Activated naive CD8-positive, alpha-beta T cell (primary cell): ENCODE measurements around the gene ESPNL.

Experiments used
- H3K27ac Mint-ChIP-seq: one replicate; pipeline ENCODE4 v1.8.0; 2021; ENCODE audit warnings: mixed read lengths
- H3K27me3 Mint-ChIP-seq: one replicate; pipeline ENCODE4 v1.8.0; 2021; ENCODE audit warnings: mixed read lengths
- H3K36me3 Mint-ChIP-seq: one replicate; pipeline ENCODE4 v1.8.0; 2021; ENCODE audit warnings: mixed read lengths
- H3K4me1 Mint-ChIP-seq: one replicate; pipeline ENCODE4 v1.8.0; 2021; ENCODE audit warnings: low read depth, mixed read lengths
- H3K4me3 Mint-ChIP-seq: one replicate; pipeline ENCODE4 v1.8.0; 2021; ENCODE audit warnings: mild to moderate bottlenecking, mixed read lengths
- H3K9me3 Mint-ChIP-seq: one replicate; pipeline ENCODE4 v1.8.0; 2021; ENCODE audit warnings: low read depth, mixed read lengths

Gene ESPNL

DNA sequence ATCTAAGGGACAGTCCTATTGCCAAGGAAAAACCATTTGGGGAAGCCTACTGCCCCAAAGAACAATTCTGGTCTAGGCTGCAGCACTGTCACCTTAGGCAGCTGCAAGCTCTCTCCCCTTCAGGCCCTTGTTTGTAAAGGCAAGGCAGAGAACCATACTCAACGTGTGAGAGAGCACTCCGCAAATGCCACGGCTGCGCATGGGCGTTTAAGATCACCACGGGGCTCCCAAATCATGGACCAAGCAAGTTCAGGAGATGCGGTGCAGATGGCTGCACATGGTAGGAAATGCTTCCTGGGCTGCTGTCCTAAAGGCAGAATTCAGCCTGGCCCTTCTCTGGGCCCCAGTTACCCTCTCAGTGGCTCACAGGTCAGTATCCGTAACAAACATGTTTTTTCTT lies 74.2 kb downstream of the ESPNL start:
- Mint-ChIP-seq H3K27me3 (no peaks in the 10 kb centered on the region), H3K36me3 (peaks cover 4% of the 10 kb centered on the region), H3K9me3 (no peaks in the 10 kb centered on the region), H3K27ac (no peak overlapping the region), H3K4me3 (no peak overlapping the region), H3K4me1 (no peaks in the 10 kb centered on the region)

DNA sequence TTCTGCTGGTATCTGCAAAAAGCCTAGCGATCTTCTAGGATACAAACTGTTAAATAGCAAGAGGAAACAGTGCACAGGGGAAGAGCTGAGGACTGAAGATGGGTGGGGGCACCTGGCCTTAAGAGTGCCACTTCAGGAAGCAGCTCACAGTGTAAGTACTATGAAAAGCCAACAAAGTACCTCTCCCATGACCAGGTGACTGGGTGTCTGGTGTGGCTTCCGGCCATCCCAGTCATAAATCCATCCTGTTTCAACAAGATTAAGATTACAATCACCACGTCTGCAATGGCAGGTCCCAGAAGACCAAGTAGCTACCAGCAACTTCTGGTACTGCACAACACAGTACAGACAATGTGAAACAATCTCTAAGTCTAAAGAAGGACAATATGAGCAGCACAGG lies 74.6 kb downstream of the ESPNL start:
- Mint-ChIP-seq H3K4me1 (no peaks in the 10 kb centered on the region), H3K27me3 (no peaks in the 10 kb centered on the region), H3K4me3 (no peak overlapping the region), H3K36me3 (peaks cover 4% of the 10 kb centered on the region), H3K27ac (no peak overlapping the region), H3K9me3 (no peaks in the 10 kb centered on the region)

DNA sequence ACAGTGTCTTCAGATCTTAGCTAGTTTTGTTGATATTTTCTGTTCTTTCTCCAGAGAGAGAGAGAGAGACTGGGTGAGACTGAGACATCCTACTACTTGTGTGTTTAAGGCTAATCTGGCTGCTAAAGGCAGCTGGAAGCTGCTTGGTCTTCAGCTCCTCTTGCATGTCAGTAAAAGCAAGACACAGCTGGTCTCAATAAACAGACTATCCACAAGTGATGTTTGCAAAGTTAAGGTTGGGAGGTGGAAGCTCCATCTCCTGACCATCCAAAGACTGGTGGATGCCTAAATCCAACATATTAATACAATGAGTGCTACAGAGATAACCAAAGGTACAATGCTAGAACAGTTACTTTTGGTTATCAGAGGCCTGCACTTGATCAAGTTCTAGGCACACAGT lies 76.5 kb downstream of the ESPNL start:
- Mint-ChIP-seq H3K9me3 (no peaks in the 10 kb centered on the region), H3K4me1 (no peaks in the 10 kb centered on the region), H3K4me3 (no peak overlapping the region), H3K27me3 (no peaks in the 10 kb centered on the region), H3K36me3 (peaks cover 6% of the 10 kb centered on the region), H3K27ac (peak overlapping the region; percentile 56)

DNA sequence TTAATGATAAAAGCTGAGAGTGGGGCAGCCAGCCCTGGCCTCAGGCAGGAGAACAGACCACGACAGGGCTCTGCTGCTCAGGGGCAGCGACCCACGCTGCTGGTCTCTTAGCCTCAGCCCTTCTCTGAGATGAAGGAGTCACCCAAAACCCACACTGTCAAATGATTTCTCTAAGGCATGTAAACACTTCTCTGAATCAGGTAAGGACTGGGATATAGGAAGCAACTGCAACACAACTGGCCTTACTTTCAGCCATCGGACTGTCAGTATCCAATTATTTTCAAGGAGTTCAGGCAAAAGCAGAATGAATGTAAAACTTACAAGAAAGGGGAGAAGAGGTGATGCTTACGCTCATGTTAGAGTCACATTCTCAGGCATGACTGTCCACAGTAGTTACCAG lies 80.4 kb downstream of the ESPNL start:
- Mint-ChIP-seq H3K36me3 (peaks cover 8% of the 10 kb centered on the region), H3K4me1 (peaks cover 3% of the 10 kb centered on the region), H3K9me3 (no peaks in the 10 kb centered on the region), H3K27me3 (no peaks in the 10 kb centered on the region), H3K4me3 (no peak overlapping the region), H3K27ac (no peak overlapping the region)

DNA sequence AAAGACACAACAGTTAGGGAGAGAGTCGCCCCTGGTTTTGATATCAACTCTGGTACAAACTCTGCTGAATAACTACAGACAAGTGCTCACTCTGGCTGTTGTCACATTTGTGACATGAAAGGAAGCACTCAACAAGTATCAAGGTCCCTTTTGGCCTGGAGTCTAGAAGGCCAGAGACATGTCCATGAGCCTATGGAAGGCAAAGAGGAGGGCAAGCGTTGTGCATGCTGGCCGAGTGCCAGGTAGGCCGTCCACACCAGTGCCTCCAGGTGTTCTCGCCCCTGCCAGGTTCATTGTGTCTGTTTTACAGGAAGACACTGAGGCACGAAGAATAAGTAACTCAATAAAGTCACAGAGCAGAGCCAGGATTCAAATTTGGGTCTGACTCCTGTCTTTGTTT lies 82.2 kb downstream of the ESPNL start:
- Mint-ChIP-seq H3K4me1 (peaks cover 4% of the 10 kb centered on the region), H3K27ac (no peak overlapping the region), H3K9me3 (no peaks in the 10 kb centered on the region), H3K27me3 (no peaks in the 10 kb centered on the region), H3K4me3 (no peak overlapping the region), H3K36me3 (peaks cover 9% of the 10 kb centered on the region)
